H9 (cell line): ENCODE results near the gene CCDC148. TPM values are rescaled to one million over a fixed set of nuclear protein-coding genes. Genes with fewer than 3 reads are reported as not detected.

Experiments used
- DNase-seq: peaks from one replicate; pipeline ENCODE4 v3.0.0-alpha.2; 2017
- H2AFZ ChIP-seq: one replicate; pipeline ENCODE4 v1.6.1; 2013; ENCODE audit warnings: mild to moderate bottlenecking, low read length, control low read depth, moderate library complexity
- H2AK5ac ChIP-seq: 2 replicates; pipeline ENCODE4 v1.6.1; 2013; ENCODE audit warnings: low read length, control low read depth, mixed read lengths; ENCODE audit not compliant: insufficient read length
- H2BK120ac ChIP-seq: one replicate; pipeline ENCODE4 v1.6.1; 2013; ENCODE audit warnings: low read depth, mild to moderate bottlenecking, low read length, control low read depth, inconsistent platforms; ENCODE audit not compliant: poor library complexity, severe bottlenecking
- H2BK12ac ChIP-seq: 2 replicates; pipeline ENCODE4 v1.6.1; 2013; ENCODE audit warnings: low read length, control low read depth, mixed read lengths, low read depth; ENCODE audit not compliant: insufficient read length
- H2BK15ac ChIP-seq: 2 replicates; pipeline ENCODE4 v1.6.1; 2013; ENCODE audit warnings: low read depth, low read length, control low read depth
- H2BK20ac ChIP-seq: one replicate; pipeline ENCODE4 v1.6.1; 2013; ENCODE audit warnings: low read depth, mild to moderate bottlenecking, low read length, control low read depth, inconsistent platforms; ENCODE audit not compliant: poor library complexity, severe bottlenecking
- H2BK5ac ChIP-seq: 2 replicates; pipeline ENCODE4 v1.6.1; 2013; ENCODE audit warnings: low read length, control low read depth, mixed read lengths; ENCODE audit not compliant: insufficient read length
- H3K14ac ChIP-seq: 2 replicates; pipeline ENCODE4 v1.6.1; 2013; ENCODE audit warnings: low read length, control low read depth; ENCODE audit not compliant: insufficient read depth
- H3K18ac ChIP-seq: 2 replicates; pipeline ENCODE4 v1.6.1; 2013; ENCODE audit warnings: low read depth, mild to moderate bottlenecking, mixed read lengths, low read length, control low read depth; ENCODE audit not compliant: insufficient read length
- H3K23ac ChIP-seq: 2 replicates; pipeline ENCODE4 v1.6.1; 2013; ENCODE audit warnings: low read length, control low read depth, mixed read lengths, low read depth; ENCODE audit not compliant: insufficient read length
- H3K23me2 ChIP-seq: 2 replicates; pipeline ENCODE4 v1.6.1; 2013; ENCODE audit warnings: low read depth, mild to moderate bottlenecking, mixed read lengths, low read length, control low read depth; ENCODE audit not compliant: insufficient read length, poor library complexity, severe bottlenecking
- H3K27ac ChIP-seq: 2 replicates; pipeline ENCODE4 v1.5.1; 2013; ENCODE audit warnings: low read length, control low read depth, mixed read lengths, low read depth; ENCODE audit not compliant: insufficient read length
- H3K27me3 ChIP-seq: 2 replicates; pipeline ENCODE4 v1.6.1; 2013; ENCODE audit warnings: low read length, control low read depth, inconsistent platforms; ENCODE audit not compliant: insufficient read depth
- H3K4ac ChIP-seq: 2 replicates; pipeline ENCODE4 v1.6.1; 2013; ENCODE audit warnings: low read depth, mild to moderate bottlenecking, control low read depth, inconsistent platforms, low read length, moderate library complexity
- H3K4me1 ChIP-seq: 2 replicates; pipeline ENCODE4 v1.6.1; 2013; ENCODE audit warnings: low read length, control low read depth, inconsistent platforms; ENCODE audit not compliant: insufficient read depth
- H3K4me2 ChIP-seq: 2 replicates; pipeline ENCODE4 v1.6.1; 2013; ENCODE audit warnings: low read length, control low read depth, mixed read lengths; ENCODE audit not compliant: insufficient read length, insufficient read depth
- H3K56ac ChIP-seq: 2 replicates; pipeline ENCODE4 v1.6.1; 2013; ENCODE audit warnings: low read depth, mild to moderate bottlenecking, mixed read lengths, low read length, control low read depth; ENCODE audit not compliant: insufficient read length
- H3K79me1 ChIP-seq: 2 replicates; pipeline ENCODE4 v1.6.1; 2013; ENCODE audit warnings: low read depth, mild to moderate bottlenecking, moderate library complexity, low read length, control low read depth, inconsistent platforms; ENCODE audit not compliant: insufficient read depth, poor library complexity, severe bottlenecking
- H3K79me2 ChIP-seq: 2 replicates; pipeline ENCODE4 v1.6.1; 2013; ENCODE audit warnings: low read length, control low read depth, inconsistent platforms; ENCODE audit not compliant: insufficient read depth
- H3K9ac ChIP-seq: 2 replicates; pipeline ENCODE4 v1.6.1; 2013; ENCODE audit warnings: low read length, control low read depth, mixed read lengths; ENCODE audit not compliant: insufficient read length; ENCODE audit errors: extremely low read depth
- H3K9me3 ChIP-seq: one replicate; pipeline ENCODE4 v1.6.1; 2013; ENCODE audit warnings: low read depth, low read length, inconsistent platforms; ENCODE audit not compliant: control insufficient read depth
- H3T11ph ChIP-seq: one replicate; pipeline ENCODE4 v1.6.1; 2013; ENCODE audit warnings: mild to moderate bottlenecking, low read length, control low read depth, inconsistent platforms
- H4K20me1 ChIP-seq: one replicate; pipeline ENCODE4 v1.6.1; 2013; ENCODE audit not compliant: control insufficient read depth, insufficient read length, insufficient read depth
- H4K5ac ChIP-seq: 2 replicates; pipeline ENCODE4 v1.6.1; 2013; ENCODE audit warnings: low read depth, mild to moderate bottlenecking, mixed read lengths, low read length, control low read depth; ENCODE audit not compliant: insufficient read length
- H4K8ac ChIP-seq: replicated peaks from 2 replicates; pipeline ENCODE4 v1.6.1; 2013; ENCODE audit warnings: low read length, control low read depth, mixed read lengths, low read depth; ENCODE audit not compliant: insufficient read length
- H4K91ac ChIP-seq: 2 replicates; pipeline ENCODE4 v1.6.1; 2013; ENCODE audit warnings: low read depth, mild to moderate bottlenecking, moderate library complexity, mixed read lengths, low read length, control low read depth; ENCODE audit not compliant: insufficient read length
- H3K27ac Mint-ChIP-seq, 3 experiments: 2 replicates in 2 of 3; 3 replicates in 1 of 3; pipeline ENCODE4 v1.8.0; 2020 to 2021; ENCODE audit warnings: mixed read lengths in 3 of 3, mild to moderate bottlenecking in 1 of 3, moderate library complexity in 1 of 3
- H3K27me3 Mint-ChIP-seq: 2 replicates; pipeline ENCODE4 v1.8.0; 2021; ENCODE audit warnings: low read depth, mild to moderate bottlenecking, moderate library complexity, mixed read lengths
- H3K36me3 Mint-ChIP-seq, 3 experiments: 2 replicates in 2 of 3; 3 replicates in 1 of 3; pipeline ENCODE4 v1.8.0; 2020 to 2021; ENCODE audit warnings: low read depth in 3 of 3, mixed read lengths in 3 of 3; ENCODE audit not compliant: insufficient read depth in 1 of 3
- H3K4me1 Mint-ChIP-seq, 2 experiments: 2 replicates each; pipeline ENCODE4 v1.8.0; 2020; ENCODE audit warnings: mixed read lengths in 2 of 2
- H3K4me3 Mint-ChIP-seq, 2 experiments: 2 replicates in 1 of 2; 3 replicates in 1 of 2; pipeline ENCODE4 v1.8.0; 2020 to 2021; ENCODE audit warnings: mild to moderate bottlenecking in 2 of 2, mixed read lengths in 2 of 2, moderate library complexity in 1 of 2
- H3K9me3 Mint-ChIP-seq, 2 experiments: 2 replicates in 1 of 2; 3 replicates in 1 of 2; pipeline ENCODE4 v1.8.0; 2020; ENCODE audit warnings: mild to moderate bottlenecking in 2 of 2, mixed read lengths in 2 of 2, moderate library complexity in 1 of 2
- WGBS: extraction: QIAGEN DNeasy Blood & Tissue Kit; methylation state at CpG from one replicate; pipeline ENCODE4 v1.1.7; 2013; ENCODE audit warnings: missing lambda C conversion rate, low lambda C conversion rate, mixed read lengths; ENCODE audit not compliant: insufficient read length; ENCODE audit errors: extremely low coverage; 5-methylcytosine and 5-hydroxymethylcytosine counted together
- total RNA-seq: library from RNA; stranded (reverse); gene quantifications from 2 replicates; pipeline ENCODE4 v1.2.1, GENCODE V29; 2021
- TF ChIP-seq, protein P1 (sequence below): fragments of 200-600 bp; sonication (generic); conservative IDR thresholded peaks from 3 replicates; pipeline ENCODE4 v1.8.0; 2021; ENCODE audit warnings: antibody characterized with exemption, mild to moderate bottlenecking

The CCDC148 gene
- total RNA-seq, 1 experiment from 2014 or later, result 1.5 TPM

GRCh38 chr2:158378926-158379325 is 77.6 kb downstream of the CCDC148 start:
- Histone ChIP-seq H3K18ac (no peak overlapping the region), H3K56ac (no peak overlapping the region), H3K9me3 (no peaks in the 10 kb centered on the region), H2BK12ac (no peak overlapping the region), H3K9ac (no peak overlapping the region), H3K4me2 (no peak overlapping the region), H3K79me1 (no peaks in the 10 kb centered on the region), H3K27me3 (no peaks in the 10 kb centered on the region), H3K79me2 (no peaks in the 10 kb centered on the region), H3K27ac (no peak overlapping the region), H2BK5ac (no peak overlapping the region), H3K14ac (no peak overlapping the region), H4K5ac (no peak overlapping the region), H2BK120ac (no peak overlapping the region), H3K23ac (no peak overlapping the region), H4K8ac (no peak overlapping the region), H2BK20ac (no peak overlapping the region), H3T11ph (no peak overlapping the region), H2AFZ (no peak overlapping the region), H3K4ac (no peak overlapping the region), H2AK5ac (no peak overlapping the region), H4K20me1 (no peaks in the 10 kb centered on the region), H4K91ac (no peak overlapping the region), H3K4me1 (no peaks in the 10 kb centered on the region), H3K23me2 (no peaks in the 10 kb centered on the region), H2BK15ac (no peak overlapping the region)
- WGBS, result no CpG with 5 or more reads among the region's 1 CpG
- DNase-seq, result no peak
- H3K4me3 Mint-ChIP-seq, result no peak overlapping the region
- H3K4me1 Mint-ChIP-seq, result 0 out of 4 replicates have a peak, but pooled peaks cover 0 to 3% of the 10 kb centered on the region in 2 experiments
- peaks cover 6 to 7% of the 10 kb centered on the region in 2 experiments for H3K9me3 Mint-ChIP-seq
- peaks cover 0 to 5% (median 0%) of the 10 kb centered on the region in 3 experiments; a peak in 2 of 7 replicates for H3K36me3 Mint-ChIP-seq
- TF ChIP-seq, protein P1, sequence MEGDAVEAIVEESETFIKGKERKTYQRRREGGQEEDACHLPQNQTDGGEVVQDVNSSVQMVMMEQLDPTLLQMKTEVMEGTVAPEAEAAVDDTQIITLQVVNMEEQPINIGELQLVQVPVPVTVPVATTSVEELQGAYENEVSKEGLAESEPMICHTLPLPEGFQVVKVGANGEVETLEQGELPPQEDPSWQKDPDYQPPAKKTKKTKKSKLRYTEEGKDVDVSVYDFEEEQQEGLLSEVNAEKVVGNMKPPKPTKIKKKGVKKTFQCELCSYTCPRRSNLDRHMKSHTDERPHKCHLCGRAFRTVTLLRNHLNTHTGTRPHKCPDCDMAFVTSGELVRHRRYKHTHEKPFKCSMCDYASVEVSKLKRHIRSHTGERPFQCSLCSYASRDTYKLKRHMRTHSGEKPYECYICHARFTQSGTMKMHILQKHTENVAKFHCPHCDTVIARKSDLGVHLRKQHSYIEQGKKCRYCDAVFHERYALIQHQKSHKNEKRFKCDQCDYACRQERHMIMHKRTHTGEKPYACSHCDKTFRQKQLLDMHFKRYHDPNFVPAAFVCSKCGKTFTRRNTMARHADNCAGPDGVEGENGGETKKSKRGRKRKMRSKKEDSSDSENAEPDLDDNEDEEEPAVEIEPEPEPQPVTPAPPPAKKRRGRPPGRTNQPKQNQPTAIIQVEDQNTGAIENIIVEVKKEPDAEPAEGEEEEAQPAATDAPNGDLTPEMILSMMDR, result no peak
- H3K27me3 Mint-ChIP-seq, result no peaks in the 10 kb centered on the region
- no peak overlapping the region for H3K27ac Mint-ChIP-seq
